Trophoblast cell (in vitro differentiated cells and primary cell): ENCODE data around the gene RAG1.

ENCODE experiments used
- DNase-seq, 2 donors: peaks; one replicate each; pipeline ENCODE4 v3.0.0-alpha.2; 2016
- H2AFZ ChIP-seq: 2 replicates; pipeline ENCODE4 v1.6.1; 2013; ENCODE audit warnings: low read length, moderate library complexity, mild to moderate bottlenecking; ENCODE audit not compliant: insufficient read depth, poor library complexity
- H2AK5ac ChIP-seq: 2 replicates; pipeline ENCODE4 v1.6.1; 2013; ENCODE audit warnings: mild to moderate bottlenecking, low read length
- H2BK120ac ChIP-seq: 2 replicates; pipeline ENCODE4 v1.6.1; 2013; ENCODE audit warnings: low read length, mild to moderate bottlenecking, moderate library complexity; ENCODE audit not compliant: insufficient read depth, poor library complexity
- H2BK12ac ChIP-seq: 2 replicates; pipeline ENCODE4 v1.6.1; 2013; ENCODE audit warnings: mild to moderate bottlenecking, low read length, moderate library complexity
- H2BK5ac ChIP-seq: 2 replicates; pipeline ENCODE4 v1.6.1; 2013; ENCODE audit warnings: low read length, low read depth, moderate library complexity, mild to moderate bottlenecking; ENCODE audit not compliant: poor library complexity
- H3K14ac ChIP-seq: 2 replicates; pipeline ENCODE4 v1.6.1; 2013; ENCODE audit warnings: mild to moderate bottlenecking, low read length
- H3K18ac ChIP-seq: 2 replicates; pipeline ENCODE4 v1.6.1; 2013; ENCODE audit warnings: mild to moderate bottlenecking, low read length
- H3K23ac ChIP-seq: 2 replicates; pipeline ENCODE4 v1.6.1; 2013; ENCODE audit warnings: low read length
- H3K27ac ChIP-seq: 2 replicates; pipeline ENCODE4 v1.5.1; 2013; ENCODE audit warnings: low read depth, mild to moderate bottlenecking, inconsistent platforms, low read length, moderate library complexity
- H3K27me3 ChIP-seq: 2 replicates; pipeline ENCODE4 v1.6.1; 2013; ENCODE audit warnings: inconsistent platforms, mild to moderate bottlenecking, low read length, moderate library complexity; ENCODE audit not compliant: insufficient read depth
- H3K36me3 ChIP-seq, 2 experiments: 1 replicate in 1 of 2; 2 replicates in 1 of 2; pipeline ENCODE4 v1.6.1; 2013; ENCODE audit warnings: low read length in 2 of 2, mild to moderate bottlenecking in 2 of 2, moderate library complexity in 1 of 2; ENCODE audit not compliant: insufficient read depth in 2 of 2, control insufficient read depth in 1 of 2
- H3K4ac ChIP-seq: 2 replicates; pipeline ENCODE4 v1.6.1; 2013; ENCODE audit warnings: low read depth, mild to moderate bottlenecking, low read length, moderate library complexity
- H3K4me1 ChIP-seq, 2 experiments: 1 replicate in 1 of 2; 2 replicates in 1 of 2; pipeline ENCODE4 v1.6.1; 2013; ENCODE audit warnings: low read length in 2 of 2, mild to moderate bottlenecking in 2 of 2, moderate library complexity in 1 of 2; ENCODE audit not compliant: insufficient read depth in 2 of 2, control insufficient read depth in 1 of 2
- H3K4me2 ChIP-seq: 2 replicates; pipeline ENCODE4 v1.6.1; 2013; ENCODE audit warnings: inconsistent platforms, mild to moderate bottlenecking, low read length, moderate library complexity
- H3K4me3 ChIP-seq: 2 replicates; pipeline ENCODE4 v1.5.1; 2013; ENCODE audit warnings: mild to moderate bottlenecking, low read depth, low read length, inconsistent platforms
- H3K79me1 ChIP-seq: one replicate; pipeline ENCODE4 v1.6.1; 2013; ENCODE audit warnings: low read length
- H3K79me2 ChIP-seq: 2 replicates; pipeline ENCODE4 v1.6.1; 2013; ENCODE audit warnings: low read length, mild to moderate bottlenecking; ENCODE audit not compliant: control insufficient read depth, insufficient read depth, poor library complexity
- H3K9ac ChIP-seq: 2 replicates; pipeline ENCODE4 v1.6.1; 2013; ENCODE audit warnings: mild to moderate bottlenecking, low read length
- H3K9me3 ChIP-seq: 2 replicates; pipeline ENCODE4 v1.6.1; 2013; ENCODE audit warnings: low read depth, mild to moderate bottlenecking, control low read depth, inconsistent platforms, low read length; ENCODE audit not compliant: insufficient read depth
- H4K12ac ChIP-seq: 2 replicates; pipeline ENCODE4 v1.6.1; 2013; ENCODE audit warnings: low read depth, mild to moderate bottlenecking, low read length, moderate library complexity
- H4K8ac ChIP-seq: 2 replicates; pipeline ENCODE4 v1.6.1; 2013; ENCODE audit warnings: low read depth, mild to moderate bottlenecking, low read length, moderate library complexity
- H4K91ac ChIP-seq: one replicate; pipeline ENCODE4 v1.6.1; 2013; ENCODE audit warnings: low read depth, mild to moderate bottlenecking, low read length, moderate library complexity
- WGBS: extraction: QIAGEN DNeasy Blood & Tissue Kit; methylation state at CpG from one replicate; pipeline ENCODE4 v1.1.7; 2013; ENCODE audit warnings: missing lambda C conversion rate; ENCODE audit not compliant: insufficient read length, insufficient coverage; ENCODE audit errors: extremely low coverage; 5-methylcytosine and 5-hydroxymethylcytosine counted together

The RAG1 gene

GRCh38 chr11:36596880-36597279 lies 29.1 kb downstream of the RAG1 start:
- no peak overlapping the region for H3K4ac ChIP-seq
- peaks cover 1% of the 10 kb centered on the region for H3K9me3 ChIP-seq
- no peaks in the 10 kb centered on the region for H3K79me1 ChIP-seq
- no peak overlapping the region for H2BK12ac ChIP-seq
- no peak overlapping the region for H3K14ac ChIP-seq
- H2BK120ac ChIP-seq = no peak overlapping the region
- H3K79me2 ChIP-seq = peaks cover 2% of the 10 kb centered on the region
- H3K36me3 ChIP-seq = no peaks in the 10 kb centered on the region
- H3K23ac ChIP-seq = no peak overlapping the region
- H3K27ac ChIP-seq = no peak overlapping the region
- H4K12ac ChIP-seq = no peak overlapping the region
- DNase-seq = no peak
- no peak overlapping the region for H4K91ac ChIP-seq
- no peak overlapping the region for H3K9ac ChIP-seq
- H3K18ac ChIP-seq = no peak overlapping the region
- H3K4me1 ChIP-seq = no peaks in the 10 kb centered on the region
- H3K4me3 ChIP-seq = no peak overlapping the region
- H2AK5ac ChIP-seq = no peak overlapping the region
- H3K27me3 ChIP-seq = no peaks in the 10 kb centered on the region
- no peak overlapping the region for H4K8ac ChIP-seq
- H2AFZ ChIP-seq = no peak overlapping the region
- no peak overlapping the region for H3K4me2 ChIP-seq
- H2BK5ac ChIP-seq = no peak overlapping the region

DNA sequence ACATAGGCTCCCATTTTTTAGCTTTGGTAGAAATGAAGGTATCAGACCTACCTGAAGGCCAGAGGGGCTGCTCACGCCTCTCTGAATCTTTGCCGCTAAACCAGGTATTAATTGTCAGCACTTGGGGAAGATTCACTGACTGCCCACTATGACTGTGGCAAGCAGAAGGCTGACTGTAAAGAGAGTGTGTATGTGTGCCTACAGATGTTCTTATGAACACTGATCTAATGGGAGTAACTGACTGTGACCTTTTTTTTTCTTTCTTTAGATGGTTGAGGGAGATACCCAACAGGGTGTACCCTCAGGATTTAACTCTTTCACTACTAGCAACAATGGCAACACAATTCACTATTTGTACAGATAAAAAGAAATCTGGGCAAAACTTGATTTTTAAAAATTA lies 30.2 kb downstream of the RAG1 start, which contains the start of gene RAG2:
Gene RAG2, minus strand, starts transcription at position 186 of the 400 bp plus-strand sequence. CDS start 4,068 bp downstream, outside the sequence.
- Histone ChIP-seq H2BK120ac (no peak within 1 kb of the TSS), H3K36me3 (no peaks in the 10 kb centered on the region), H3K9me3 (peaks cover 1% of the 10 kb centered on the region), H3K9ac (no peak within 1 kb of the TSS), H3K4me3 (no peak within 1 kb of the TSS), H2AFZ (no peak within 1 kb of the TSS), H4K8ac (no peak within 1 kb of the TSS), H3K18ac (no peak within 1 kb of the TSS), H3K4me1 (no peaks in the 10 kb centered on the region), H4K12ac (no peak within 1 kb of the TSS), H3K79me2 (peaks cover 2% of the 10 kb centered on the region), H3K4me2 (no peak within 1 kb of the TSS), H2AK5ac (no peak within 1 kb of the TSS), H2BK5ac (no peak within 1 kb of the TSS), H3K14ac (no peak within 1 kb of the TSS), H2BK12ac (no peak within 1 kb of the TSS), H3K27me3 (no peaks in the 10 kb centered on the region), H3K23ac (no peak within 1 kb of the TSS), H4K91ac (no peak within 1 kb of the TSS), H3K4ac (no peak within 1 kb of the TSS), H3K27ac (no peak within 1 kb of the TSS), H3K79me1 (no peaks in the 10 kb centered on the region)
- no peak for DNase-seq
- no CpG with 5 or more reads among the region's 2 CpGs for WGBS

DNA sequence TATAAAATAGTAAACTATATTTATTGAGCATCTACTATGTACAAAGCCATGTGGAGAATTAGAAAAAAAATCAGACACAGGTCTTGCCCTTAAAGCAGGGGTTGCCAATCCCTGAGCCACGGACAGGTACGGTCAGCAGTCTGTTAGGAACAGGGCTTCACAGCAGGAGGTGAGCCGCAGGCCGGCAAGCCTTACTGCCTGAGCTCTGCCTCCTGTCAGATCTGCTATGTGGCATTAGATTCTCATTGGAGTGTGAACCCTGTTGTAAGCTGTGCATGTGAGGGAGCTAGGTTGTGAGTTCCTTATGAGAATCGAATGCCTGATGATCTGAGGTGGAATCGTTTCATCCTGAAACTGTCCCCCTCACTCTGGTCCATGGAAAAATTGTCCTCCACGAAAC lies 32.4 kb downstream of the RAG1 start:
- H4K91ac ChIP-seq = no peak overlapping the region
- H3K9me3 ChIP-seq = peaks cover 1% of the 10 kb centered on the region
- no peaks in the 10 kb centered on the region for H3K27me3 ChIP-seq
- H2AK5ac ChIP-seq = no peak overlapping the region
- no peaks in the 10 kb centered on the region for H3K79me1 ChIP-seq
- H2BK120ac ChIP-seq = no peak overlapping the region
- no peak overlapping the region for H3K18ac ChIP-seq
- H3K9ac ChIP-seq = no peak overlapping the region
- H3K79me2 ChIP-seq = no peaks in the 10 kb centered on the region
- no peak overlapping the region for H4K8ac ChIP-seq
- no CpG with 5 or more reads among the region's 7 CpGs for WGBS
- H2BK12ac ChIP-seq = no peak overlapping the region
- no peak overlapping the region for H2BK5ac ChIP-seq
- H3K27ac ChIP-seq = no peak overlapping the region
- H3K36me3 ChIP-seq = no peaks in the 10 kb centered on the region
- H3K14ac ChIP-seq = no peak overlapping the region
- H3K23ac ChIP-seq = no peak overlapping the region
- no peak overlapping the region for H2AFZ ChIP-seq
- H3K4ac ChIP-seq = no peak overlapping the region
- DNase-seq = no peak
- no peak overlapping the region for H3K4me3 ChIP-seq
- H4K12ac ChIP-seq = no peak overlapping the region
- H3K4me1 ChIP-seq = no peaks in the 10 kb centered on the region
- no peak overlapping the region for H3K4me2 ChIP-seq

GRCh38 chr11:36601155-36601554 lies 33.3 kb downstream of the RAG1 start:
- no peaks in the 10 kb centered on the region for H3K79me1 ChIP-seq
- no peak overlapping the region for H3K23ac ChIP-seq
- no peak overlapping the region for H3K4me3 ChIP-seq
- H4K91ac ChIP-seq = no peak overlapping the region
- no peaks in the 10 kb centered on the region for H3K36me3 ChIP-seq
- no peak overlapping the region for H3K4ac ChIP-seq
- no peak overlapping the region for H2AK5ac ChIP-seq
- no peak overlapping the region for H3K9ac ChIP-seq
- H4K12ac ChIP-seq = no peak overlapping the region
- WGBS = 100% methylated on average over 1 of the region's 2 CpGs
- H2BK120ac ChIP-seq = no peak overlapping the region
- no peak for DNase-seq
- H3K4me2 ChIP-seq = no peak overlapping the region
- no peak overlapping the region for H2BK12ac ChIP-seq
- no peak overlapping the region for H3K18ac ChIP-seq
- H3K79me2 ChIP-seq = no peaks in the 10 kb centered on the region
- H3K9me3 ChIP-seq = peaks cover 1% of the 10 kb centered on the region
- no peak overlapping the region for H4K8ac ChIP-seq
- H3K27ac ChIP-seq = no peak overlapping the region
- no peaks in the 10 kb centered on the region for H3K27me3 ChIP-seq
- H3K4me1 ChIP-seq = no peaks in the 10 kb centered on the region
- no peak overlapping the region for H2AFZ ChIP-seq
- H3K14ac ChIP-seq = no peak overlapping the region
- no peak overlapping the region for H2BK5ac ChIP-seq
